ELR (cell line): Measurements from ENCODE around the gene GRK2.

Experiments used
- DNase-seq: peaks from one replicate; pipeline ENCODE4 v3.0.0-alpha.2; 2015; ENCODE audit warnings: low read depth

Gene GRK2

GRCh38 chr11:67282155-67282875, 16.0 kb downstream of the GRK2 start:
- DNase-seq: no peak

- DNase-seq: no peak
Measured at GRCh38 chr11:67282876-67283371, 16.7 kb downstream of the GRK2 start.

- no peak for DNase-seq
Measured at GRCh38 chr11:67283481-67283963, 17.2 kb downstream of the GRK2 start.

GRCh38 chr11:67284811-67285540, 18.7 kb downstream of the GRK2 start:
- no peak for DNase-seq

- DNase-seq: no peak
Measured at GRCh38 chr11:67285541-67286498, 19.5 kb downstream of the GRK2 start.

GRCh38 chr11:67286621-67287333, 20.5 kb downstream of the GRK2 start:
- no peak for DNase-seq

- DNase-seq: no peak
Measured at GRCh38 chr11:67287355-67288197, 21.3 kb downstream of the GRK2 start.

- no peak for DNase-seq
Measured at GRCh38 chr11:67288198-67288451, 21.9 kb downstream of the GRK2 start.

GRCh38 chr11:67288452-67289225, 22.4 kb downstream of the GRK2 start:
- DNase-seq: peak; percentile 92

- no peak for DNase-seq
Measured at GRCh38 chr11:67289226-67289650, 23.0 kb downstream of the GRK2 start, which contains the start of gene ANKRD13D. Gene ANKRD13D, plus strand, starts transcription at chr11:67289303. Its CDS starts 158 bp downstream, at chr11:67289461.

GRCh38 chr11:67289651-67290479, 23.6 kb downstream of the GRK2 start:
- peak; percentile 58 for DNase-seq

- no peak for DNase-seq
Measured at GRCh38 chr11:67290801-67291200, 24.5 kb downstream of the GRK2 start.

- DNase-seq: no peak
Measured at GRCh38 chr11:67291481-67292381, 25.5 kb downstream of the GRK2 start.

- peak; percentile 31 for DNase-seq
Measured at GRCh38 chr11:67292671-67293070, 26.4 kb downstream of the GRK2 start.

- peak; percentile 81 for DNase-seq
Measured at GRCh38 chr11:67293090-67293489, 26.8 kb downstream of the GRK2 start.

- DNase-seq: peak; percentile 26
Measured at GRCh38 chr11:67295846-67296245, 29.6 kb downstream of the GRK2 start.

- no peak for DNase-seq
Measured at GRCh38 chr11:67298786-67299185, 32.5 kb downstream of the GRK2 start.
